ENCODE results near the gene RNU7-1. TPM values are rescaled to one million over a fixed set of nuclear protein-coding genes. Genes with fewer than 3 reads are reported as not detected.
"Not testable (repeated sequence)": the region's sequence is repeated elsewhere in the genome, so short reads cannot be mapped to it uniquely, and the experiment has no call there.

RNU7-1 gene
- total RNA-seq, 4 donors from 2014 or later: not detected

GRCh38 chr12:6905414-6906040, 38.1 kb upstream of the RNU7-1 start:
- intact Hi-C loops (cut with DNase I): no loop called here
- H3K4me1 ChIP-seq: peaks cover 9 to 10% of the 10 kb centered on the region in 2 donors
- no peak for DNase-seq
- H3K27me3 ChIP-seq: no peaks in the 10 kb centered on the region
- WGBS, 2 donors: 56 to 64% methylated on average over 5 of the region's 5 CpGs
- TF ChIP-seq CTCF (IDR thresholded peaks at IDR 0.05) (no peak), POLR2A (IDR thresholded peaks at IDR 0.05) (no peak)
- peak overlapping the region in 1 of 3 donors; percentile 53 for H3K4me3 ChIP-seq (replicated peaks in 1 of 3)
- H3K36me3 ChIP-seq: no peaks in the 10 kb centered on the region
- H3K9me3 ChIP-seq: no peaks in the 10 kb centered on the region
- peak overlapping the region; percentile 68 to 89 (median 70) for H3K27ac ChIP-seq

- H3K4me3 ChIP-seq (replicated peaks in 1 of 3); H3K27ac ChIP-seq; H3K27me3 ChIP-seq; H3K36me3 ChIP-seq; intact Hi-C loops (cut with DNase I); H3K9me3 ChIP-seq; DNase-seq: not testable (repeated sequence)
- H3K4me1 ChIP-seq: peaks cover 9 to 10% of the 10 kb centered on the region in 2 donors
- WGBS, 2 donors: 96 to 98% methylated on average over 9 to 11 of the region's 11 CpGs
Observed at GRCh38 chr12:6908141-6908540, 35.5 kb upstream of the RNU7-1 start.

- H3K4me1 ChIP-seq: peaks cover 10 to 13% of the 10 kb centered on the region in 2 donors
- TF ChIP-seq POLR2A (IDR thresholded peaks at IDR 0.05): no peak
- no peak for TF ChIP-seq CTCF (IDR thresholded peaks at IDR 0.05)
- no peak overlapping the region for H3K4me3 ChIP-seq (replicated peaks in 1 of 3)
- DNase-seq: no peak
- no peak overlapping the region for H3K27ac ChIP-seq
- no peaks in the 10 kb centered on the region for H3K36me3 ChIP-seq
- H3K9me3 ChIP-seq: no peaks in the 10 kb centered on the region
- intact Hi-C loops (cut with DNase I): loop anchor here (5.0 kb wide), 1 partner anchor 37 kb away; the partner anchor contains the start of gene SPSB2
- WGBS, 2 donors: 78 to 90% methylated on average over 4 of the region's 4 CpGs
- H3K27me3 ChIP-seq: no peaks in the 10 kb centered on the region
Observed at GRCh38 chr12:6909421-6910145, 34.0 kb upstream of the RNU7-1 start.

DNA sequence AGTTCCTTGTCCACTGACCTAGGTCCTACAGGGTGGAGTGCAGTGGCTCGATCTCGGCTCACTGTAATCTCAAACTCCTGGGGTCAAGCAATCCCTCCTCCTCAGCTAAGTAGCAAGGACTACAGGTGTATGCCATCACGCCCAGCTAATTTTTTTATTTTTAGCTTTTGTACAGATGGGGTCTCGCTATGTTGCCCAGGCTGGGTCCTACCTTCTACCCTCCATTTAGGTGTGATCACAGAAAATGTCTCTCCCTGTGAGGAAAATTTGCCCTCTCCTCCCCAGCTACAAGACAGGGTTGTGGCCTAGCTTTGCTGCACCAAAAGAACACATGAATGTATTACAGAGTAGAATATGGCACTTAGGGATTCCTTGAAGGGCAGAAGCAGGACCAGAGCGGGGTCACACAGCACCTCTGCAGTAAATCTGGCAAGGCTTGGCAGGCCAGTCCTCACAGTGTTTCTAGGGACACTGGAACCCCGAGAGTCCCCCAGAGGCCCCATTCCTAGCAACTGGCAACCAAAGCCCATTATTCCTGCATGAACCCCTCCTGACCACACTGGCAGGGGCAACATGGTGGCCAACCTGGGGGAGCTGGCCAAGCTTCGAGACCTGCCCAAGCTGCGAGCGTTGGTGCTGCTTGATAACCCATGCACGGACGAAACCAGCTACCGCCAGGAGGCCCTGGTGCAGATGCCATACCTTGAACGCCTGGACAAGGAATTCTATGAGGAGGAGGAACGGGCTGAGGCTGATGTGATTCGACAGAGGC, 31.3 kb upstream of the RNU7-1 start:
- no peak for DNase-seq
- Histone ChIP-seq H3K9me3 (no peaks in the 10 kb centered on the region), H3K27me3 (no peaks in the 10 kb centered on the region), H3K36me3 (no peaks in the 10 kb centered on the region), H3K4me3 (replicated peaks in 1 of 3) (no peak overlapping the region), H3K4me1 (peaks cover 26 to 31% of the 10 kb centered on the region in 2 donors), H3K27ac (no peak overlapping the region)
- TF ChIP-seq POLR2A (IDR thresholded peaks at IDR 0.05): no peak
- TF ChIP-seq CTCF (IDR thresholded peaks at IDR 0.05): no peak
- 81 to 85% methylated on average over 15 of the region's 15 CpGs for WGBS, 2 donors
- intact Hi-C loops (cut with DNase I): loop anchor here (5.0 kb wide), 1 partner anchor 40 kb away; the partner anchor contains the start of gene SPSB2

- H3K27ac ChIP-seq: peak within 1 kb of the TSS; percentile 50 to 76 (median 76)
- H3K4me1 ChIP-seq: peaks cover 26 to 32% of the 10 kb centered on the region in 2 donors
- H3K9me3 ChIP-seq: no peaks in the 10 kb centered on the region
- no peaks in the 10 kb centered on the region for H3K27me3 ChIP-seq
- peak; percentile 76 to 77 for DNase-seq
- peak within 1 kb of the TSS; percentile 24 to 61 (median 34) for H3K4me3 ChIP-seq (replicated peaks in 1 of 3)
- intact Hi-C loops (cut with DNase I): loop anchor here (5.0 kb wide), 1 partner anchor 42 kb away; the partner anchor contains the start of gene SPSB2
- TF ChIP-seq POLR2A (IDR thresholded peaks at IDR 0.05) (peak in 1 of 2 donors; percentile 61), CTCF (IDR thresholded peaks at IDR 0.05) (no peak)
- H3K36me3 ChIP-seq: no peaks in the 10 kb centered on the region
- WGBS, 2 donors: 0 to 2% methylated on average over 16 to 35 of the region's 68 CpGs
Observed at GRCh38 chr12:6914246-6914946, 29.2 kb upstream of the RNU7-1 start, which contains the start of gene ENO2. TSS of gene ENO2 (plus strand) at chr12:6914580. CDS start at chr12:6915833, 1,253 bp downstream.

All from thyroid gland (tissue), 4 donors.